GM12878 (cell line): Measurements from ENCODE around the gene ATP7B. TPM values are rescaled to one million over a fixed set of nuclear protein-coding genes. Genes with fewer than 3 reads are reported as not detected.

Experiments used
- PKNOX1 ChIP-seq: fragments of 450-650 bp; IDR thresholded peaks from 2 replicates; pipeline ENCODE4 v1.6.1; 2016; ENCODE audit warnings: mild to moderate bottlenecking
- RBBP5 ChIP-seq: fragments of 200-600 bp; sonication (generic); conservative IDR thresholded peaks from 2 replicates; pipeline ENCODE4 v1.6.1; 2016
- SMC3 ChIP-seq: IDR thresholded peaks from 2 replicates; pipeline ENCODE4 v1.6.1; 2011; ENCODE audit warnings: low read length, improper control_type of control experiment, borderline replicate concordance
- SPI1 ChIP-seq: IDR thresholded peaks from 2 replicates; pipeline ENCODE4 v1.6.1; 2011; ENCODE audit warnings: low read depth, mild to moderate bottlenecking, low read length, moderate library complexity, borderline replicate concordance; ENCODE audit not compliant: insufficient read depth
- TBL1XR1 ChIP-seq: IDR thresholded peaks from 2 replicates; pipeline ENCODE4 v1.6.1; 2012; ENCODE audit warnings: low read depth, low read length, improper control_type of control experiment
- YY1 ChIP-seq: IDR thresholded peaks from 2 replicates; pipeline ENCODE4 v1.6.1; 2011; ENCODE audit warnings: low read depth, mild to moderate bottlenecking, low read length
- ZNF687 ChIP-seq: fragments of 450-650 bp; IDR thresholded peaks from 2 replicates; pipeline ENCODE4 v1.6.1; 2017; ENCODE audit warnings: mild to moderate bottlenecking, moderate library complexity
- polyA plus RNA-seq, 11 experiments: library from polyadenylated mRNA; depleted of rRNA in 4 of 11; unstranded in 6 of 11; stranded (reverse) in 5 of 11; fragments of >200 nt; fragmentation: Nextera tagmentation in 4 of 11; fragmentation: Illumina TruSeq in 1 of 11; extraction: Ambion mirVana in 4 of 11; extraction: Trizol in 1 of 11; gene quantifications; 1 replicate in 1 of 11; 2 replicates in 10 of 11; pipeline versions ENCODE4 v1.2.1 to v1.2.3, GENCODE V29; 2011 to 2016; ENCODE audit warnings: inconsistent platforms in 2 of 11, missing spikeins in 2 of 11, low read depth in 1 of 11
- total RNA-seq, 4 experiments: library from RNA; depleted of rRNA in 3 of 4; stranded (reverse); fragments of >200 nt in 3 of 4; fragmentation: Illumina TruSeq in 1 of 4; extraction: Trizol in 1 of 4; gene quantifications; 2 replicates each; pipeline versions ENCODE4 v1.2.1 to v1.2.3, GENCODE V29; 2013 to 2021

The ATP7B gene
- total and polyA plus RNA-seq, 10 of the 15 experiments (the other 5 are each of a cell fraction or from before 2014, with no cell fraction given), result under 0.01 to 1.1 (median 0.06) TPM; not detected in 2

DNA sequence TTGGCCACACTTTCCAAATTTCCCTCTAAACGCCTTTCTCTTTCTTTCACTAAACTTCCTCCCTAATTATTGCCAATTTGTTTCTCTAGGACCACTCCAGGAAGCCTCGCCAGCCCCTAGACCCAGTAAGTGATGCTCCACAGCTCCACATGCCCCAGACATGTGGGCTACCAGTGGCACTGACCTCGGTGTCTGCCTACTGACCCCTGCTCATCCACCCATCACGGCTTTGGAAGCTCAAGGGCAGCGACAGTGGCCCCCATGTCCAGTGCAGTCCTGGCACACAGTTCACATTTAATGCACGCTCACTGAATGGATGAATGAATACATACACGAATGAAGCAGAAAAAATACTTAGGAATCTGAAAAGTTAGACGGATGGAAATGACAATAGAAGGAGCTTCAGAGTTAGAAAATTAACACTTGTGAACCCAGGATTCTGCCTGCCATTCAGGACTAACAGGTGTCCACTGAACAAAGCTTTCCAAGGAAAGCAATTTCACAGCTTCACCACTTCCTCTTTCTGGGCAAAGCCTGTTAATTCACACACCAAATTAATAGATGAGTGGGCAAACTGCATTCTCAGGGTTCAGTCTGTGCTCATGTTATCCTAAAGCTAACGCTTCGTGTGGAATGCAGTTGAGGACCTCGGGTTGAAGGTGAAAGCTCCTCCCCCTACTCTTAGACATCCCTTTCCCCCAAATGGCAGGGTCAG, 98.6 kb downstream of the ATP7B start (continued):
- no peak for TF ChIP-seq ZNF687
- no peak for TF ChIP-seq PKNOX1
- TF ChIP-seq SMC3, result no peak
- TF ChIP-seq SPI1, result peak; percentile 93
- TF ChIP-seq TBL1XR1, result no peak
- TF ChIP-seq RBBP5, result no peak
- TF ChIP-seq YY1, result no peak
- TF ChIP-seq, all 136 proteins: peak for 4
